Measurements from ENCODE around the gene CMPK2.
"Not testable (repeated sequence)": the region's sequence is repeated elsewhere in the genome, so short reads cannot be mapped to it uniquely, and the experiment has no call there.

The CMPK2 gene

GRCh38 chr2:6879011-6879410 lies 13.3 kb upstream of the CMPK2 start:
- DNase-seq = no peak

- no peak for DNase-seq
Observed at GRCh38 chr2:6878549-6878948, 12.8 kb upstream of the CMPK2 start.

GRCh38 chr2:6877402-6878304 lies 11.9 kb upstream of the CMPK2 start, which contains the start of gene RSAD2:
RSAD2 (plus strand) TSS chr2:6877777; CDS start chr2:6877801, 24 bp downstream.
- peak; percentile 11 to 39 for DNase-seq

GRCh38 chr2:6876309-6876708 lies 10.6 kb upstream of the CMPK2 start:
- no peak for DNase-seq

- no peak for DNase-seq
Observed at GRCh38 chr2:6874032-6874431, 8.3 kb upstream of the CMPK2 start.

GRCh38 chr2:6872394-6872793 lies 6.7 kb upstream of the CMPK2 start:
- no peak for DNase-seq

GRCh38 chr2:6866982-6867381 lies 1.3 kb upstream of the CMPK2 start:
- DNase-seq = no peak

GRCh38 chr2:6866275-6866671 lies 566 bp upstream of the CMPK2 start:
- DNase-seq = peak in 1 of 2 donors; percentile 10

- no peak for DNase-seq
Observed at GRCh38 chr2:6864923-6865345, 773 bp downstream of the CMPK2 start.

GRCh38 chr2:6864231-6864754 lies 1.4 kb downstream of the CMPK2 start:
- DNase-seq = no peak

- DNase-seq = no peak
Observed at GRCh38 chr2:6863792-6864191, 1.9 kb downstream of the CMPK2 start.

- DNase-seq = no peak
Observed at GRCh38 chr2:6860296-6860695, 5.4 kb downstream of the CMPK2 start.

GRCh38 chr2:6858466-6859027 lies 7.2 kb downstream of the CMPK2 start:
- not testable (repeated sequence) for DNase-seq

- no peak for DNase-seq
Observed at GRCh38 chr2:6856548-6856920, 9.2 kb downstream of the CMPK2 start.

GRCh38 chr2:6855860-6856547 lies 9.7 kb downstream of the CMPK2 start:
- no peak for DNase-seq

- DNase-seq = no peak
Observed at GRCh38 chr2:6854416-6854815, 11.3 kb downstream of the CMPK2 start.

GRCh38 chr2:6852195-6852594 lies 13.5 kb downstream of the CMPK2 start:
- no peak for DNase-seq

- DNase-seq = no peak
Observed at GRCh38 chr2:6846967-6847681, 18.6 kb downstream of the CMPK2 start.

- no peak for DNase-seq
Observed at GRCh38 chr2:6846540-6846939, 19.2 kb downstream of the CMPK2 start.

- DNase-seq = no peak
Observed at GRCh38 chr2:6845903-6846302, 19.8 kb downstream of the CMPK2 start.

- no peak for DNase-seq
Observed at GRCh38 chr2:6845312-6845711, 20.4 kb downstream of the CMPK2 start.

GRCh38 chr2:6841537-6842287 lies 24.0 kb downstream of the CMPK2 start:
- no peak for DNase-seq

All from hippocampal formation (tissue), 2 donors.